ENCODE measurements around the gene TRAPPC5. TPM values are rescaled to one million over a fixed set of nuclear protein-coding genes. Genes with fewer than 3 reads are reported as not detected.

Gene TRAPPC5
- polyA plus RNA-seq, 10 donors, result 26.0 to 45.4 (median 32.8) TPM

- DNase-seq, result no peak
Observed at GRCh38 chr19:7699003-7699402, 18.4 kb downstream of the TRAPPC5 start.

GRCh38 chr19:7699417-7700401 is 19.1 kb downstream of the TRAPPC5 start:
- DNase-seq, result no peak

- DNase-seq, result no peak
Observed at GRCh38 chr19:7701049-7701653, 20.5 kb downstream of the TRAPPC5 start.

- DNase-seq, result no peak
Observed at GRCh38 chr19:7701654-7702457, 21.2 kb downstream of the TRAPPC5 start, which contains the start of gene FCER2. FCER2 (minus strand) TSS chr19:7702131; CDS start chr19:7699760, 2,371 bp downstream.

- no peak for DNase-seq
Observed at GRCh38 chr19:7703332-7703731, 22.7 kb downstream of the TRAPPC5 start.

- no peak for DNase-seq
Observed at GRCh38 chr19:7704280-7705060, 23.8 kb downstream of the TRAPPC5 start.

- DNase-seq, result peak in 2 of 3 donors; percentile 22 to 51
Observed at GRCh38 chr19:7705387-7706187, 25.0 kb downstream of the TRAPPC5 start.

GRCh38 chr19:7706188-7706954 is 25.7 kb downstream of the TRAPPC5 start:
- no peak for DNase-seq

- peak in 1 of 3 donors; percentile 22 for DNase-seq
Observed at GRCh38 chr19:7706955-7707456, 26.4 kb downstream of the TRAPPC5 start.

GRCh38 chr19:7709932-7710460 is 29.4 kb downstream of the TRAPPC5 start:
- no peak for DNase-seq

GRCh38 chr19:7710616-7711015 is 30.0 kb downstream of the TRAPPC5 start:
- no peak for DNase-seq

GRCh38 chr19:7715671-7716070 is 35.0 kb downstream of the TRAPPC5 start:
- no peak for DNase-seq

- DNase-seq, result no peak
Observed at GRCh38 chr19:7716762-7717161, 36.1 kb downstream of the TRAPPC5 start.

- no peak for DNase-seq
Observed at GRCh38 chr19:7718668-7719067, 38.0 kb downstream of the TRAPPC5 start.

GRCh38 chr19:7720351-7720750 is 39.7 kb downstream of the TRAPPC5 start:
- DNase-seq, result no peak

GRCh38 chr19:7722231-7722651 is 41.6 kb downstream of the TRAPPC5 start:
- DNase-seq, result no peak

- DNase-seq, result no peak
Observed at GRCh38 chr19:7725791-7726190, 45.2 kb downstream of the TRAPPC5 start.

GRCh38 chr19:7729211-7729610 is 48.6 kb downstream of the TRAPPC5 start:
- DNase-seq, result no peak

GRCh38 chr19:7729831-7730285 is 49.2 kb downstream of the TRAPPC5 start:
- no peak for DNase-seq

All from muscle of back (tissue), 11 donors.